ENCODE measurements around the gene PLEKHJ1. TPM values are rescaled to one million over a fixed set of nuclear protein-coding genes. Genes with fewer than 3 reads are reported as not detected.

Gene PLEKHJ1
- total RNA-seq, 2 donors from 2014 or later = 44.1 to 53.0 TPM

DNA sequence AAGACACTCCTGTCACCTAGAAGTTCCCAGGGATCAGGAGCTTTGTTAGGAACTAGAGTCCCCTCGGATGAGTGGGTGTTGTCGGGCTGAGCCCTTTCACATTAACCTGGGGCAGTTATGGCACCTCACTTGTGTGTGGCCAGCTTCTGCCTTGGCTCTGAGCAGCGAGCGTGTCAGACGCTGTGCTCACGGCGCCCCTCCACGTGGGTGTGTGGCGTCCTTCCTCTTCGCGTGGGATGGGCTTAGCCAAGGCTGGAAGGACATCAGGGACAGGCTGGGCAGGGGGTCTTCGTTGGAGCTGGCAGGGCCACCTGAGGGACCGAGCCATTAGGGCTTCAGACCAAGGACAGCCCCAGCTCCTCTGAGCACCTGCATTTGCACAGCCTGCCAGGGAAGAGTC lies 49.0 kb downstream of the PLEKHJ1 start:
- H3K4me3 ChIP-seq = no peak overlapping the region
- TF ChIP-seq, protein P1, sequence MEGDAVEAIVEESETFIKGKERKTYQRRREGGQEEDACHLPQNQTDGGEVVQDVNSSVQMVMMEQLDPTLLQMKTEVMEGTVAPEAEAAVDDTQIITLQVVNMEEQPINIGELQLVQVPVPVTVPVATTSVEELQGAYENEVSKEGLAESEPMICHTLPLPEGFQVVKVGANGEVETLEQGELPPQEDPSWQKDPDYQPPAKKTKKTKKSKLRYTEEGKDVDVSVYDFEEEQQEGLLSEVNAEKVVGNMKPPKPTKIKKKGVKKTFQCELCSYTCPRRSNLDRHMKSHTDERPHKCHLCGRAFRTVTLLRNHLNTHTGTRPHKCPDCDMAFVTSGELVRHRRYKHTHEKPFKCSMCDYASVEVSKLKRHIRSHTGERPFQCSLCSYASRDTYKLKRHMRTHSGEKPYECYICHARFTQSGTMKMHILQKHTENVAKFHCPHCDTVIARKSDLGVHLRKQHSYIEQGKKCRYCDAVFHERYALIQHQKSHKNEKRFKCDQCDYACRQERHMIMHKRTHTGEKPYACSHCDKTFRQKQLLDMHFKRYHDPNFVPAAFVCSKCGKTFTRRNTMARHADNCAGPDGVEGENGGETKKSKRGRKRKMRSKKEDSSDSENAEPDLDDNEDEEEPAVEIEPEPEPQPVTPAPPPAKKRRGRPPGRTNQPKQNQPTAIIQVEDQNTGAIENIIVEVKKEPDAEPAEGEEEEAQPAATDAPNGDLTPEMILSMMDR (IDR thresholded peaks at IDR 0.05) = no peak
- peaks cover 0 to 65% of the 10 kb centered on the region in 2 donors for H3K4me1 ChIP-seq
- DNase-seq (ENCODE audit: low spot score) = no peak
- peaks cover 46% of the 10 kb centered on the region for H3K36me3 ChIP-seq
- no peaks in the 10 kb centered on the region for H3K9me3 ChIP-seq
- H3K27me3 ChIP-seq = no peaks in the 10 kb centered on the region
- H3K27ac ChIP-seq = peak overlapping the region; percentile 88 to 93

DNA sequence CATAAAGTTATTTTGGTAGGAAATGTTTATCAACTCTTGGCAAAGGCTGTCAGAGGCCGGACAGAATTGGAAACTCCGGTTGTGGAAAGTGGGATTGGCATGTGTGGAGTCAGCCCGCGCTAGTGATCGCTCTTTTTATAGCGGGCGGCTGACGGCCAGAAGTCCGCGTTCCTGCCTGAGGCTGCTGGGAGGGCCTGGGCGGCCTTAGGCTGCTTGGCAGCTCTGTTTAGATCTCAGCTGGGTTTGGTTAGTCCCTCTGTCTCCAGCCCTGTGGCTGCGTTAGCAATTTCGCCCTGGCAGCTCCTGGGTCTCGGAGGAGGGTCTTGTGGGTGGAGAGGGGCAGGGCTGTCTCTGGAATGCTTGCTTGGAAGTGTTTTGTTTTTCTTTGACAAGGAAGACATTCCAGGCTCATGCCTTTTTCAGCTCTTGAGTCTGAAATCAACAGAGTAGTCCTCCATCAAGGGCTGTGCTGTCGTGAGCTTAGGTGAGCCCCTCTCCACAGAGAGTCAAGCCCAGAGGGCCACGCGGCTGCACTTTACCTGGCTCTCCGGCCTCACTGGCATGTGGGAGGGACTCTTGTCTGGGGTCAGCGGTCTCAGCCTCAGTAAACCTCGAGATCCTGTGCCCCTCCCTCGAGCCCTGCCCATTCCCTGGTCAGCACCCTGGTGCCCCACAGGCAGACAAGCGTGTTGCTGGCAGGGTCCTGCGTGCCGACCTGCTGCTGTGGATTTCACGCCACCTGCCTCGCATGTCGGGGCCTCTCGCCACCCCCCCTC lies 49.9 kb downstream of the PLEKHJ1 start:
- peaks cover 0 to 72% of the 10 kb centered on the region in 2 donors for H3K4me1 ChIP-seq
- H3K9me3 ChIP-seq = no peaks in the 10 kb centered on the region
- peak overlapping the region; percentile 2 to 13 for H3K4me3 ChIP-seq

DNA sequence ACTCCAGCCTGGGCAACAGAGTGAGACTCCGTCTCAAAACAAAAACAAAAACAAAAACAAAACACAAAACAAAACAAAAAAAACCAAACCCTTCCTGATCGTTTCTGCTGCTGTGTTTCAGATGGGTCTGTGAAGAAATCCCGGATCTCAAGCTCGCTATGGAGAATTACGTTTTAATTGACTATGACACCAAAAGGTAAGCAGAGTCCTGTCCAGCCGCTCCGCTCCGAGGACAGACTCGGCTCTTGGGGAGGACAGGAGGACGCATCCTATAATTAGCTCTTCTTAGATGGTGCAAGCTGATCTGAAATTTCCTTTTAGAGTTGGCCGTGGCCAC lies 50.4 kb downstream of the PLEKHJ1 start:
- TF ChIP-seq, protein P1 (IDR thresholded peaks at IDR 0.05) = no peak
- Histone ChIP-seq H3K4me1 (peaks cover 0 to 77% of the 10 kb centered on the region in 2 donors), H3K27ac (peak overlapping the region; percentile 88 to 93), H3K9me3 (no peaks in the 10 kb centered on the region), H3K4me3 (peak overlapping the region; percentile 2 to 13), H3K27me3 (no peaks in the 10 kb centered on the region), H3K36me3 (peaks cover 31% of the 10 kb centered on the region)
- DNase-seq (ENCODE audit: low spot score) = no peak

More for the DNA sequence above, 49.9 kb downstream of the PLEKHJ1 start:
- TF ChIP-seq, protein P1 (IDR thresholded peaks at IDR 0.05) = no peak
- DNase-seq (ENCODE audit: low spot score) = peak; percentile 88
- Histone ChIP-seq H3K36me3 (peaks cover 37% of the 10 kb centered on the region), H3K27me3 (no peaks in the 10 kb centered on the region), H3K27ac (peak overlapping the region; percentile 88 to 93)

DNA sequence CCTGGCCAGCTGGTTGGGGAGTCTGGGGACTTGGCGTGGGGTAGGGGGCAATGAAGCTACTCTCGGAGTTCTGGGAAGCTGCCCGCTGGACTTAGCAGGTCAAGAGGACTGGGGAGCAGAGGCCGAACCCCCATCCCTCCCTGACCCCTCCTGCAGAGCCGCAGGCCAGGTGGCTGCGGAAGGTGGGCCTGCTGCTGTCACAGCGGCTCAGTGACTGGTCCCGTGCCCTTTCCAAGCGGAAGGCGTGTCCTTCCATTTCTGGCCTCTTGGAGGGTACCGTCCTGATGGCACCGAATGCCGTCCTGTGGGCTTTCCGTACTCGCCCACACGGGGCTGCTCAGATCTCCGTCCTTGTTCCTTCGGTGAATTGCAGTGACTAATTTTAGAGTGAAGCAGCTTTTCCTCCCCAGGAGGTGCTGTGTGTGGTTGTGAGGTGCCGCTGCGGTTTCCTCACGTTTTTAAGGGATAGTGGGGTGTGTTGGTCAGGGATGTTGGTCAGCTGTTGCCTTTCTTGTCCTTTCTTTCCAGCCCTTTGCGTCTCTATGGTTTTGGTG lies 51.6 kb downstream of the PLEKHJ1 start:
- DNase-seq (ENCODE audit: low spot score) = no peak
- Histone ChIP-seq H3K27me3 (no peaks in the 10 kb centered on the region), H3K36me3 (peaks cover 21% of the 10 kb centered on the region), H3K9me3 (no peaks in the 10 kb centered on the region), H3K27ac (peak overlapping the region; percentile 88 to 93), H3K4me3 (no peak overlapping the region), H3K4me1 (peaks cover 0 to 77% of the 10 kb centered on the region in 2 donors)
- TF ChIP-seq, protein P1 (IDR thresholded peaks at IDR 0.05) = no peak

MicroRNA genes within 50 kb of the gene (microRNA counts, 767-probe panel; counts per million panel counts)
- 0 to 31.0 counts per million in 2 donors for microRNA hsa-miR-1227

Small RNAs within 50 kb of the gene (microRNA-seq; reads per million reads assigned to microRNA genes)
- 2.1 to 5.7 reads per million in 2 donors for gene MIR1227 (ENCODE audit: borderline number of aligned reads in 2 of 2, borderline replicate concordance in 1 of 2)
- gene MIR4321 (ENCODE audit: borderline number of aligned reads in 2 of 2, borderline replicate concordance in 1 of 2) = 0 to 0.71 reads per million in 2 donors

Other genes starting within 250 kb of the PLEKHJ1 start
- gene BTBD2, start 220.6 kb downstream of the PLEKHJ1 start, total RNA-seq = 10 to 100 TPM; 54.8 to 55.9 TPM
- gene MKNK2, start 185.1 kb downstream of the PLEKHJ1 start, total RNA-seq = 100 to 1,000 TPM in 1 of 2 donors, 10 to 100 TPM in 1; 90.3 to 107 TPM
- gene MOB3A, start 140.0 kb downstream of the PLEKHJ1 start, total RNA-seq = 10 to 100 TPM; 19.7 to 29.4 TPM
- gene IZUMO4, start 139.4 kb downstream of the PLEKHJ1 start, total RNA-seq = 1 to 10 TPM in 1 of 2 donors, under 1 TPM in 1; 0.67 to 1.4 TPM
- 10 to 100 TPM; 82.7 to 95.8 TPM for gene AP3D1, start 84.8 kb downstream of the PLEKHJ1 start, total RNA-seq
- 10 to 100 TPM in 1 of 2 donors, 1 to 10 TPM in 1; 6.7 to 10.3 TPM for gene DOT1L, start 72.4 kb downstream of the PLEKHJ1 start, total RNA-seq
- 10 to 100 TPM; 17.3 to 30.4 TPM for gene SF3A2, start 495 bp upstream of the PLEKHJ1 start, total RNA-seq
- under 1 TPM in 1 of 2 donors, not detected in 1; 0.98 TPM for gene AMH, start 13.0 kb upstream of the PLEKHJ1 start, total RNA-seq
- under 1 TPM in 1 of 2 donors, not detected in 1; 0.39 TPM for gene JSRP1, start 20.1 kb upstream of the PLEKHJ1 start, total RNA-seq
- 1 to 10 TPM; 1.5 to 1.9 TPM for gene PEAK3, start 45.8 kb upstream of the PLEKHJ1 start, total RNA-seq
- gene LINGO3, start 71.8 kb upstream of the PLEKHJ1 start, total RNA-seq = not detected
- 100 to 1,000 TPM in 1 of 2 donors, 10 to 100 TPM in 1; 38.6 to 104 TPM for gene LSM7, start 92.3 kb upstream of the PLEKHJ1 start, total RNA-seq
- gene SPPL2B, start 92.4 kb upstream of the PLEKHJ1 start, total RNA-seq = 10 to 100 TPM; 16.7 to 19.8 TPM
- not detected for gene TMPRSS9, start 123.9 kb upstream of the PLEKHJ1 start, total RNA-seq
- 10 to 100 TPM; 37.1 to 37.2 TPM for gene TIMM13, start 191.3 kb upstream of the PLEKHJ1 start, total RNA-seq
- gene LMNB2, start 220.6 kb upstream of the PLEKHJ1 start, total RNA-seq = 10 to 100 TPM in 1 of 2 donors, 1 to 10 TPM in 1; 9.9 to 16.2 TPM
- 100 to 1,000 TPM; 205 to 218 TPM for gene GADD45B, start 239.8 kb upstream of the PLEKHJ1 start, total RNA-seq

All from right atrium auricular region (tissue), 2 donors.